Measurements from ENCODE around the gene CPTP.

CPTP gene

DNA sequence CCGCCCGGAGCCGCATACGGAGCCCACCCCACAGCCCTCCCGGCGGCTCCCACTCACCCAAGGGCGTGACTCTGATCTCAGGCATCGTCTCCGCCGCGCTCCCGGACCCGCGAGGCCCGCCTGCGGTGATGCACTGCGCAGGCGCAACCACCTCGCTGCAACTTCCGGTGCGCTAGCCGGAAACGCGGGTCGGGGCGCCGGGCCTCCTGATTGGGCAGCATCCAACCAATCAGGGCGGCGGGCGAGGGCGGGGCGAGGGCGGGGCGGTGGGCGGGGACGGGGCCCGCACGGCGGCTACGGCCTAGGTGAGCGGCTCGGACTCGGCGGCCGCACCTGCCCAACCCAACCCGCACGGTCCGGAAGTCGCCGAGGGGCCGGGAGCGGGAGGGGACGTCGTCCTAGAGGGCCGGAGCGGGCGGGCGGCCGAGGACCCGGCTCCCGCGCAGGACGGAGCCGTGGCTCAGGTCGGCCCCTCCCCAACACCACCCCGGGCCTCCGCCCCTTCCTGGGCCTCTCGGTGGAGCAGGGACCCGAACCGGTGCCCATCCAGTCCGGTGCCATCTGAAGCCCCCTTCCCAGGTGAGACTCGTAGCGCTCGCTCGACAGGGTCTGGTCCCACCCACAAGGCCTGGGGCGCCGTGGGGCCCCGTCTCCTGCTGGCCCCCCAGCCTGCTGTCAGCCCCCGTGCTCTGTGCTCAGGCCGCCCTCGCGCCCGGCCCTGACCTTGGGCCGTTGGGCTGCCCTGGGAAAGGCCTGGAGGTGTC is at the start of gene CPTP, which contains the start of gene INTS11:
CPTP (plus strand) TSS at position 279 of the 764 bp plus-strand sequence. CDS start 2,109 bp downstream, outside the sequence.
INTS11 (minus strand) TSS at position 137 of the 764 bp plus-strand sequence; CDS start at position 85, 52 bp downstream.
- H3K9me3 ChIP-seq (ENCODE audit: control insufficient read depth in 5 of 5, low read length in 5 of 5), result no peaks in the 10 kb centered on the region
- H3K4me1 ChIP-seq (ENCODE audit: control insufficient read depth in 5 of 5, insufficient read depth in 5 of 5, low read length in 5 of 5), result peaks cover 3 to 52% (median 47%) of the 10 kb centered on the region in 5 donors
- H3K4me3 ChIP-seq (ENCODE audit: low read depth in 1 of 5, low read length in 5 of 5), result peak within 1 kb of the TSS; percentile 73 to 86 (median 78)
- peaks cover 0 to 47% (median 30%) of the 10 kb centered on the region in 5 donors for H3K36me3 ChIP-seq (ENCODE audit: control insufficient read depth in 5 of 5, insufficient read depth in 5 of 5, low read length in 5 of 5)
- H3K27me3 ChIP-seq (ENCODE audit: control insufficient read depth in 5 of 5, insufficient read depth in 4 of 5, low read length in 5 of 5), result no peaks in the 10 kb centered on the region
- peak within 1 kb of the TSS; percentile 57 for H3K27ac ChIP-seq (ENCODE audit: low read depth, low read length)
- peak within 1 kb of the TSS; percentile 16 to 98 (median 88) for H3K9ac ChIP-seq (ENCODE audit: low read length in 5 of 5)

DNA sequence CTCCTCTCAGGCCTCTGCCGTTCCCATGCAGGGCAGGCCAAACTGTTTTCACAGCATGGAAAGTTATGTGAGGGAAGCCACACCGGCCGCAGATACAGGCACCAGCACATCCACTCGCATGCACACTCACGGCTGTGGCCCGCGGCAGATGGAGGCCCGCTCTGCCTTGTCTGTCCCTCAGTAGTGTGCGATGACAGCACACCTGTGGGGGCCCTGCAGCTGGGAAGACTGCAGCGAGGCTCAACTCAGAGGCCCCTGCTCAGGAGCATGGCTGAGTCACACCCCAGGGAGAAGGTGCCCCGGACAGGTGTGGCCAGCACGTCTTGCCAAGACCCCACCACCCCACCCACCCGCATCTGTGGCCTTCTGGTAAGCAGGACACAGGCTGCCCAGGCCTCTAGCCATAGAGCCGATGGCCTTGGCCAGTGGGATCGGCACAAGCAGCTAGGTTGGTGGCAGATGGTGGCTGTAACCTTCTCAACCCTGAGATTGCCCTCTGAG is 49.6 kb upstream of the CPTP start:
- Histone ChIP-seq H3K4me3 (ENCODE audit: low read depth in 1 of 5, low read length in 5 of 5) (peak overlapping the region in 3 of 5 donors; percentile 79 to 90 (median 85)), H3K4me1 (ENCODE audit: control insufficient read depth in 5 of 5, insufficient read depth in 5 of 5, low read length in 5 of 5) (peaks cover 15 to 42% (median 40%) of the 10 kb centered on the region in 5 donors), H3K27ac (ENCODE audit: low read depth, low read length) (no peak overlapping the region), H3K36me3 (ENCODE audit: control insufficient read depth in 5 of 5, insufficient read depth in 5 of 5, low read length in 5 of 5) (peaks cover 0 to 5% (median 0%) of the 10 kb centered on the region in 5 donors), H3K27me3 (ENCODE audit: control insufficient read depth in 5 of 5, insufficient read depth in 4 of 5, low read length in 5 of 5) (no peaks in the 10 kb centered on the region), H3K9me3 (ENCODE audit: control insufficient read depth in 5 of 5, low read length in 5 of 5) (no peaks in the 10 kb centered on the region), H3K9ac (ENCODE audit: low read length in 5 of 5) (peak overlapping the region in 3 of 5 donors; percentile 72 to 84 (median 83))

- H3K4me1 ChIP-seq (ENCODE audit: control insufficient read depth in 5 of 5, insufficient read depth in 5 of 5, low read length in 5 of 5), result peaks cover 13 to 33% (median 31%) of the 10 kb centered on the region in 5 donors
- no peak overlapping the region for H3K27ac ChIP-seq (ENCODE audit: low read depth, low read length)
Measured at GRCh38 chr1:1275836-1276235, 48.8 kb upstream of the CPTP start.

DNA sequence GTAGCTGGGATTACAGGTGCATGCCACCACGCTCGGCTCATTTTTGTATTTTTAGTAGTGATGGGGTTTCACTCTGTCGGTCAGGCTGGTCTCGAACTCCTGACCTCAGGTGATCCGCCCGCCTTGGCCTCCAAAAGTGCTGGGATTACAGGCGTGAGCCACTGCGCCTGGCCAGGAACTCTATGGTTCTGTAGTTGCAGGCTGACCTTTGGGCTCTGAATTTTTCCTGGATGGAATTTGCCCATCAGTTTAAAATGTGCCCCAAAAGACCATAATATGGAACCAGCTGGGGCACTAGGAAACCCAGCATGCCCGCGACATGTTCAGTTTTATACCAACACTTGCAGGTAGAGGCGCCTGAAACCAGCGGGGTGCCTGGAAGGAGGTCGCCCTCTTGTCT is 46.0 kb upstream of the CPTP start:
- Histone ChIP-seq H3K36me3 (ENCODE audit: control insufficient read depth in 5 of 5, insufficient read depth in 5 of 5, low read length in 5 of 5) (no peaks in the 10 kb centered on the region), H3K4me3 (ENCODE audit: low read depth in 1 of 5, low read length in 5 of 5) (no peak overlapping the region), H3K9me3 (ENCODE audit: control insufficient read depth in 5 of 5, low read length in 5 of 5) (no peaks in the 10 kb centered on the region), H3K9ac (ENCODE audit: low read length in 5 of 5) (no peak overlapping the region), H3K27me3 (ENCODE audit: control insufficient read depth in 5 of 5, insufficient read depth in 4 of 5, low read length in 5 of 5) (peaks cover 0 to under 1% (median 0%) of the 10 kb centered on the region in 5 donors), H3K27ac (ENCODE audit: low read depth, low read length) (no peak overlapping the region), H3K4me1 (ENCODE audit: control insufficient read depth in 5 of 5, insufficient read depth in 5 of 5, low read length in 5 of 5) (peaks cover 2 to 10% (median 10%) of the 10 kb centered on the region in 5 donors)

More at GRCh38 chr1:1275836-1276235, 48.8 kb upstream of the CPTP start:
- H3K9me3 ChIP-seq (ENCODE audit: control insufficient read depth in 5 of 5, low read length in 5 of 5), result no peaks in the 10 kb centered on the region
- H3K4me3 ChIP-seq (ENCODE audit: low read depth in 1 of 5, low read length in 5 of 5), result no peak overlapping the region
- H3K36me3 ChIP-seq (ENCODE audit: control insufficient read depth in 5 of 5, insufficient read depth in 5 of 5, low read length in 5 of 5), result peaks cover 0 to 5% (median 0%) of the 10 kb centered on the region in 5 donors
- no peaks in the 10 kb centered on the region for H3K27me3 ChIP-seq (ENCODE audit: control insufficient read depth in 5 of 5, insufficient read depth in 4 of 5, low read length in 5 of 5)
- H3K9ac ChIP-seq (ENCODE audit: low read length in 5 of 5), result no peak overlapping the region

- H3K9me3 ChIP-seq (ENCODE audit: control insufficient read depth in 5 of 5, low read length in 5 of 5), result no peaks in the 10 kb centered on the region
- no peaks in the 10 kb centered on the region for H3K36me3 ChIP-seq (ENCODE audit: control insufficient read depth in 5 of 5, insufficient read depth in 5 of 5, low read length in 5 of 5)
- H3K27ac ChIP-seq (ENCODE audit: low read depth, low read length), result no peak overlapping the region
- peaks cover 2 to 9% (median 9%) of the 10 kb centered on the region in 5 donors for H3K4me1 ChIP-seq (ENCODE audit: control insufficient read depth in 5 of 5, insufficient read depth in 5 of 5, low read length in 5 of 5)
- H3K27me3 ChIP-seq (ENCODE audit: control insufficient read depth in 5 of 5, insufficient read depth in 4 of 5, low read length in 5 of 5), result peaks cover 0 to 2% (median 0%) of the 10 kb centered on the region in 5 donors
- H3K9ac ChIP-seq (ENCODE audit: low read length in 5 of 5), result no peak overlapping the region
- H3K4me3 ChIP-seq (ENCODE audit: low read depth in 1 of 5, low read length in 5 of 5), result no peak overlapping the region
Measured at GRCh38 chr1:1279028-1279427, 45.6 kb upstream of the CPTP start.

DNA sequence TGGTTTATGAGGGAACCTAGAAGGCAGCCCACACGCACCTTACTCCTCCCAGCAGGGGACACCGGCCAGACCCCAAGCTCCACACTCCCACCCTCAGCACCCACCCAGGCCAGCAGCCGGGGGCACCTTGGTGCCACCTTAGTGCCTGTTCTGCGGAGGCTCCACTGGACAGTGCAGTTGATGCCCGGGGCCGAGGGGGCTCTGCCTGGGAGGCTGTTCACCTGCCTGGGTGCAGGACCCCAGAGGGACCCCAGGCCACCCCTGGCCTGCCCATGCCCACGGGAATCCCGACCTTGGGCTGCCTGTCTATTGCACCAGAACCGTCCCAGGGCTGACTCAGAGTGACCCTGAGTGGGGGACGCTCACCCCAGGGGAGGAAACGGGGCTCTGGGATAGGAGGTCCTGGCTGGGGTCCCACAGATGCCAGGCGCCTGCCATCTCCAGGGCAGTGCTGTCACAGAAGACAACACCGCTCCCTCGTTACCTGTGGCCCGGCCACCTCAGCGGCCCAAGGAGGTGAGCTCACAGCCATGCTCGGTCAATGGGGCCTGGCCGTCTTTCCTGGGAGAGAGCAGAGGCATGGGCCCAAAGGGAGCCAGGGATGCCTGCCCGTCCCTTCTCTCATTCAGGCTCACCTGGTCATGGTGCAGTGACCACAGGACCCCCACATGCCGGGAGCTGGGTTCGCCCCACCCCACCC is 43.7 kb upstream of the CPTP start:
- Histone ChIP-seq H3K4me3 (ENCODE audit: low read depth in 1 of 5, low read length in 5 of 5) (no peak overlapping the region), H3K36me3 (ENCODE audit: control insufficient read depth in 5 of 5, insufficient read depth in 5 of 5, low read length in 5 of 5) (no peaks in the 10 kb centered on the region), H3K4me1 (ENCODE audit: control insufficient read depth in 5 of 5, insufficient read depth in 5 of 5, low read length in 5 of 5) (no peaks in the 10 kb centered on the region), H3K9ac (ENCODE audit: low read length in 5 of 5) (no peak overlapping the region), H3K27me3 (ENCODE audit: control insufficient read depth in 5 of 5, insufficient read depth in 4 of 5, low read length in 5 of 5) (peaks cover 14 to 18% (median 15%) of the 10 kb centered on the region in 5 donors), H3K9me3 (ENCODE audit: control insufficient read depth in 5 of 5, low read length in 5 of 5) (no peaks in the 10 kb centered on the region), H3K27ac (ENCODE audit: low read depth, low read length) (no peak overlapping the region)

DNA sequence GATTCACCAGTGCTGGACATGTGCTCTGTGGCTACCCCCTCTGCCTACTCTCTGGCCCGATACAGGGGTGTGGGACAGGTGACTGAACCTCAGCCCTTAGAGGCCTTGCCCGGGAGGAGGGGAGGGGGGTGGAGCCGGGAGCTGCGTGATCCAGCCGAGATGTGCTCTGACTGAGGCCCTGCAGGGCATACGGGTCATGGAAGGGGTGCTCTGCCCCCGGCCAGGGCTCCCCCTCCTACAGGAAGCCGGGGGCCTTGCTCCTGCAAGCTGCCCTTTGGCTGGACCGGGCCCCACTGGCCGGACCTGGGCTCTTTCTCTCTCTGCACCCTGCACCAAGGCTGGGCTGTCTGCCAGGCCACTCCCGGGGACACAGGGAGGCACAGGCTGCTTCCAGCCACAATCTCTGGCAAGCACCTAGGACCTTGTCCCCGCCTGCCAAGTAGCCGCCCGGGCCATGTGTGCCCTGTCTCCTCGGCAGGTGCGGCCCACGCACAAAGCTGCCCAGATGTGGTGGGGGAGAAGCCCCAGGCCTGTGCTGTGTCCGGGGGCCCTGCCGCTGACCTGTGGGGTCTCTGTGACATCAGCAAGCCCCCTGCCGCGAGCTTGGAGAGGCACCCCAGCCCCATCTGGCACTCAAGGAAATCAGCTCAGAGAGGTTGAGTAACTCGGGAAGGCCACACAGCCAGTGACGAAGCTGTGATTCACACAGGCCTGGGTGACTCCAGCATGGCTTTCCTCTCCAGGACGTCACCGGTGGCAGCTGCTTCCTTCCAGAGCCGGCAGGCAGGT is 42.9 kb upstream of the CPTP start:
- H3K27me3 ChIP-seq (ENCODE audit: control insufficient read depth in 5 of 5, insufficient read depth in 4 of 5, low read length in 5 of 5), result peaks cover 20 to 25% (median 22%) of the 10 kb centered on the region in 5 donors
- no peaks in the 10 kb centered on the region for H3K9me3 ChIP-seq (ENCODE audit: control insufficient read depth in 5 of 5, low read length in 5 of 5)
- H3K9ac ChIP-seq (ENCODE audit: low read length in 5 of 5), result no peak overlapping the region
- H3K36me3 ChIP-seq (ENCODE audit: control insufficient read depth in 5 of 5, insufficient read depth in 5 of 5, low read length in 5 of 5), result no peaks in the 10 kb centered on the region
- no peak overlapping the region for H3K27ac ChIP-seq (ENCODE audit: low read depth, low read length)
- no peaks in the 10 kb centered on the region for H3K4me1 ChIP-seq (ENCODE audit: control insufficient read depth in 5 of 5, insufficient read depth in 5 of 5, low read length in 5 of 5)
- H3K4me3 ChIP-seq (ENCODE audit: low read depth in 1 of 5, low read length in 5 of 5), result no peak overlapping the region

- Histone ChIP-seq H3K4me1 (ENCODE audit: control insufficient read depth in 5 of 5, insufficient read depth in 5 of 5, low read length in 5 of 5) (no peaks in the 10 kb centered on the region), H3K9ac (ENCODE audit: low read length in 5 of 5) (no peak overlapping the region), H3K9me3 (ENCODE audit: control insufficient read depth in 5 of 5, low read length in 5 of 5) (no peaks in the 10 kb centered on the region), H3K4me3 (ENCODE audit: low read depth in 1 of 5, low read length in 5 of 5) (no peak overlapping the region), H3K27me3 (ENCODE audit: control insufficient read depth in 5 of 5, insufficient read depth in 4 of 5, low read length in 5 of 5) (peaks cover 30 to 35% (median 31%) of the 10 kb centered on the region in 5 donors), H3K27ac (ENCODE audit: low read depth, low read length) (no peak overlapping the region), H3K36me3 (ENCODE audit: control insufficient read depth in 5 of 5, insufficient read depth in 5 of 5, low read length in 5 of 5) (no peaks in the 10 kb centered on the region)
Measured at GRCh38 chr1:1282998-1283397, 41.6 kb upstream of the CPTP start.

- H3K4me1 ChIP-seq (ENCODE audit: control insufficient read depth in 5 of 5, insufficient read depth in 5 of 5, low read length in 5 of 5), result no peaks in the 10 kb centered on the region
- H3K36me3 ChIP-seq (ENCODE audit: control insufficient read depth in 5 of 5, insufficient read depth in 5 of 5, low read length in 5 of 5), result no peaks in the 10 kb centered on the region
- peaks cover 30 to 38% (median 31%) of the 10 kb centered on the region in 5 donors for H3K27me3 ChIP-seq (ENCODE audit: control insufficient read depth in 5 of 5, insufficient read depth in 4 of 5, low read length in 5 of 5)
- H3K4me3 ChIP-seq (ENCODE audit: low read depth in 1 of 5, low read length in 5 of 5), result no peak overlapping the region
- H3K27ac ChIP-seq (ENCODE audit: low read depth, low read length), result no peak overlapping the region
- H3K9me3 ChIP-seq (ENCODE audit: control insufficient read depth in 5 of 5, low read length in 5 of 5), result no peaks in the 10 kb centered on the region
- H3K9ac ChIP-seq (ENCODE audit: low read length in 5 of 5), result no peak overlapping the region
Measured at GRCh38 chr1:1283821-1284220, 40.8 kb upstream of the CPTP start.

Measured in subcutaneous abdominal adipose tissue (tissue), 5 donors.